ENCODE measurements around the gene CFAP46. TPM values are rescaled to one million over a fixed set of nuclear protein-coding genes. Genes with fewer than 3 reads are reported as not detected.
"Not testable (repeated sequence)": the region's sequence is repeated elsewhere in the genome, so short reads cannot be mapped to it uniquely, and the experiment has no call there.

The CFAP46 gene
- total RNA-seq, 1 donor from 2014 or later: 5.2 TPM

DNA sequence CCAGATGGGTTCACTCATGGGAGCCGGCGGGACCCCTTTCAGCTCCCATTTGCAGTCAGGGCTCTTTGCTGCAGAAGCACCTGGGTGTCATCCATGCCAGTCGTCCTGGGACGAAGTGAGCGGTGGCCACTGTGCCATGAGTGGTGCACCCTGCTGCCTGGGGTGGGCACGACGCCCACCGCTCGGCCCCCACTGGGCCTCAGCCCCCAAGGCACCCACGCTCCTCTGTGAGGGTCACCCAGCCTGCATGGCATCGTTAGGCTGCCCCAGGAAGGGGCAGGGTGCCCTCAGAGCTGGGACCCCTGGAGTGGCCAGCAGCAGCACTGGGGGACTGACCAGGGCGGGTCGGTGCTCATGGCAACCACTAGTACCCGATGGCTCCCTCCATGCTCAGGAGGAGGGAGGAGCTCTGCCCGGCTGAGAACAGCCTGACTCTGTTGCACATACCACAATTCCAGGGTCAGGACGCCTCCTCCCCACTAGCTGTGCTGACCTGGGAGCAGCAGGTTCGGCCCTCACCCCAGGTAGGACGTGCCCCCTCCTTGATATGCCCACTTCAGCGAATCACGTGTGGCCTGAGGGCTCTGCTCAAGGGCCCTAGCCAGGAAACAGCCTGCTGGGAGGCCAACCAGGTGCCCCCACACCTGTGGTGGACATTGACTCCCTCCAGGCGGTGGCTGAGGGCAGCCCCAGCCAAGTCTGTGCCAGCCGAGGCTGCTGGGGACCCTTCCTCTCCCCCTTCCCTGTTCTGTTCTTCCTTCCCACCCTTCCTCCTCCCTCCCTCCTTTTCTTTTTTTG lies 28.5 kb upstream of the CFAP46 start:
- Mint-ChIP-seq H3K27ac (ENCODE audit: unreplicated experiment) (no peak overlapping the region), H3K36me3 (ENCODE audit: unreplicated experiment) (peaks cover under 1% of the 10 kb centered on the region), H3K4me3 (ENCODE audit: unreplicated experiment) (no peak overlapping the region), H3K27me3 (ENCODE audit: unreplicated experiment) (peaks cover 4% of the 10 kb centered on the region), H3K4me1 (ENCODE audit: low read depth, unreplicated experiment) (peaks cover 9% of the 10 kb centered on the region), H3K9me3 (ENCODE audit: unreplicated experiment) (peaks cover 4% of the 10 kb centered on the region)
- peak; percentile 5 for DNase-seq
- TF ChIP-seq, protein P1, sequence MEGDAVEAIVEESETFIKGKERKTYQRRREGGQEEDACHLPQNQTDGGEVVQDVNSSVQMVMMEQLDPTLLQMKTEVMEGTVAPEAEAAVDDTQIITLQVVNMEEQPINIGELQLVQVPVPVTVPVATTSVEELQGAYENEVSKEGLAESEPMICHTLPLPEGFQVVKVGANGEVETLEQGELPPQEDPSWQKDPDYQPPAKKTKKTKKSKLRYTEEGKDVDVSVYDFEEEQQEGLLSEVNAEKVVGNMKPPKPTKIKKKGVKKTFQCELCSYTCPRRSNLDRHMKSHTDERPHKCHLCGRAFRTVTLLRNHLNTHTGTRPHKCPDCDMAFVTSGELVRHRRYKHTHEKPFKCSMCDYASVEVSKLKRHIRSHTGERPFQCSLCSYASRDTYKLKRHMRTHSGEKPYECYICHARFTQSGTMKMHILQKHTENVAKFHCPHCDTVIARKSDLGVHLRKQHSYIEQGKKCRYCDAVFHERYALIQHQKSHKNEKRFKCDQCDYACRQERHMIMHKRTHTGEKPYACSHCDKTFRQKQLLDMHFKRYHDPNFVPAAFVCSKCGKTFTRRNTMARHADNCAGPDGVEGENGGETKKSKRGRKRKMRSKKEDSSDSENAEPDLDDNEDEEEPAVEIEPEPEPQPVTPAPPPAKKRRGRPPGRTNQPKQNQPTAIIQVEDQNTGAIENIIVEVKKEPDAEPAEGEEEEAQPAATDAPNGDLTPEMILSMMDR (IDR thresholded peaks at IDR 0.05; ENCODE audit: partially characterized antibody, unreplicated experiment): no peak

DNA sequence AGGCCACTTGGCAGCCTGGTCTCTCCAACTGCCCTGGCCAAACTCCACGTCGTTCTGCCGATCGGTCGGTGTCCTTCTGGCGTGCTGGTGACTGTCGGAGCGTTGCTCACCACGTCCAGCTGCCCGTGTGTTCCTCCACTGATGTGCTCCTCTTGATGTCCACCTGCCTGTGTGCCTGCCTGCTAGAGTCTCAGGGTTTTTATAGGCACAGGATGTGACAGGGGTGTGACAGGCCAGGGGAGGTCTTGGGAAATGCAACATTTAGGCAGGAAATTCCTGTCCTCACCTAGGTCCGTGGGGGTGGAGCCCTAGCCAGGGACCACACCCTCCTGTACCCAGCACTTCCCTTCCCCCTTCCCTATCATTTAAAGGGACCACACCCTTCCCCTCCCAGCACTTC lies 25.2 kb upstream of the CFAP46 start:
- TF ChIP-seq, protein P1 (IDR thresholded peaks at IDR 0.05; ENCODE audit: partially characterized antibody, unreplicated experiment): no peak
- Mint-ChIP-seq H3K36me3 (ENCODE audit: unreplicated experiment) (peaks cover 6% of the 10 kb centered on the region), H3K27me3 (ENCODE audit: unreplicated experiment) (peaks cover 11% of the 10 kb centered on the region), H3K27ac (ENCODE audit: unreplicated experiment) (peak overlapping the region; percentile 57), H3K9me3 (ENCODE audit: unreplicated experiment) (peaks cover 10% of the 10 kb centered on the region), H3K4me1 (ENCODE audit: low read depth, unreplicated experiment) (peaks cover 15% of the 10 kb centered on the region), H3K4me3 (ENCODE audit: unreplicated experiment) (no peak overlapping the region)
- peak; percentile 9 for DNase-seq

DNA sequence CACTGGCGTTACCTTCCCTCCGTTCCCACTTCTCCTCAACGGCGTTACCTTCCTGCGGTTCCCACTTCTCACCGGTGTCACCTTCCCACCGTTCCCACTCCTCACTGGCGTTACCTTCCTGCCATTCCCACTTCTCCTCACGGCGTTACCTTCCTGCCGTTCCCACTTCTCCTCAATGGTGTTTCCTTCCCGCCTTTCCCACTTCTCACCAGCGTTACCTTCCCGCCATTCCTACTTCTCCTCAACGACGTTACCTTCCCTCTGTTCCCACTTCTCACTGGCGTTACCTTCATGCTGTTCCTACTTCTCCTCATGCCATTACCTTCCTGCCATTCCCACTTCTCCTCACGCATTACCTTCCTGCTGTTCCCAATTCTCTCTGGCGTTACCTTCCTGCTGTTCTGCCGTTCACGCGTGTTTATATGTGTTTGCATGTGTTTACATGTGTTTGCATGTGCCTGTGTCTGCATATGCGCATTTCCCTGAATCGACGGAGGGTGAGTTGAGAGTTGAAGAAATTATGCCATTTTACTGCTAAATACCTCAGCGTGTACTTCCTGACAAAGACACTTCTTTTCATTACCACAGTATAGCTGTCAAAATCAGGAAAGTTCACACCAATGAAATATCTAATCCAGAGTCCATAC lies 23.2 kb upstream of the CFAP46 start:
- Mint-ChIP-seq H3K4me1 (ENCODE audit: low read depth, unreplicated experiment) (peaks cover 15% of the 10 kb centered on the region), H3K4me3 (ENCODE audit: unreplicated experiment) (no peak overlapping the region), H3K9me3 (ENCODE audit: unreplicated experiment) (peaks cover 8% of the 10 kb centered on the region), H3K36me3 (ENCODE audit: unreplicated experiment) (peaks cover 6% of the 10 kb centered on the region), H3K27me3 (ENCODE audit: unreplicated experiment) (peaks cover 7% of the 10 kb centered on the region), H3K27ac (ENCODE audit: unreplicated experiment) (no peak overlapping the region)
- TF ChIP-seq, protein P1 (IDR thresholded peaks at IDR 0.05; ENCODE audit: partially characterized antibody, unreplicated experiment): no peak
- no peak for DNase-seq

DNA sequence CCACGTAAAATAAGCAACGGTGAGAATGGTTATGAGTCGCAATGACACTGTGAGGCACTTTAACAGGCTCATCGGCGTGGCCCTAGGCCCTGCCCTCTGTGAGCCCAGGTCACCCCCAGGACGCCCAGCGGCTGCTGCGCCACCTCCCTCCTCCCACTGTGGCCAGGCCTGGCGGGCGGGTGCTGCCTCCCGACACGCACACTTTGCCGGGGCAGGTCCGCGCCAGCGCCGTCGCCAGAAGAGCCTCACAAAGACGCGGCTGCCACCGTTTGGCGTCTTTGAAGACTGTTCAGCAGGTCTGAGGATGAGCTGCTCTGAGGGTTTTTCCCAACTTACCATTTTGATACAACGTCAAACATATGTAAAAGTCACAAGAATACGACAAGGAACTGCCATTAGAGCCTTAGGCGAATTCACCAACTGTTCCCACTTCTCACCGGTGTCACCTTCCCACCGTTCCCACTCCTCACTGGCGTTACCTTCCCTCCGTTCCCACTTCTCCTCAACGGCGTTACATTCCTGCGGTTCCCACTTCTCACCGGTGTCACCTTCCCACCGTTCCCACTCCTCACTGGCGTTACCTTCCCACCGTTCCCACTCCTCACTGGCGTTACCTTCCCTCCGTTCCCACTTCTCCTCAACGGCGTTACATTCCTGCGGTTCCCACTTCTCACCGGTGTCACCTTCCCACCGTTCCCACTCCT lies 22.5 kb upstream of the CFAP46 start:
- not testable (repeated sequence) for H3K36me3 Mint-ChIP-seq (ENCODE audit: unreplicated experiment); H3K27ac Mint-ChIP-seq (ENCODE audit: unreplicated experiment); H3K4me3 Mint-ChIP-seq (ENCODE audit: unreplicated experiment); H3K27me3 Mint-ChIP-seq (ENCODE audit: unreplicated experiment); H3K9me3 Mint-ChIP-seq (ENCODE audit: unreplicated experiment)
- peak; percentile 4 for DNase-seq
- H3K4me1 Mint-ChIP-seq (ENCODE audit: low read depth, unreplicated experiment): peaks cover 15% of the 10 kb centered on the region

DNA sequence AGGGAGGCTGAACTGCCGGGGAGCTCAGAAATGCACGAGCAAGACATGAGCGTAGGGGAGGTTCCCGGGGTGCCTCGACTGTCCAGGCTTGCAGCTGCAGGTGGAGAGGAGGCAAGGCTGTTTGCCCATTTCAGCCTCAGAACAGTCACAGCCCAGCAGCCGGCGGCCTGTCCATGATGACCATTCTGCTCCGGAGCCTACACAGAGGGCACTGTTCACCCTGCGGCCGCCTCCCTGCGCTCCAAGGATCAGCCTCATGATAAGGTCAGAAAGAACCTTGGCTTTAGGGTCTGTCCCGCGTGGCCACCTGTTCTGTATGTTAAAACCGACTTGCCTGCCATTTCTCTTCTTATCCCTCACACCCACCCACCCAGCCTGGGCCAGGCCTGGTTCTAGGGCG lies 21.9 kb upstream of the CFAP46 start:
- H3K27me3 Mint-ChIP-seq (ENCODE audit: unreplicated experiment): peaks cover 7% of the 10 kb centered on the region
- no peak overlapping the region for H3K4me3 Mint-ChIP-seq (ENCODE audit: unreplicated experiment)
- peaks cover 15% of the 10 kb centered on the region for H3K4me1 Mint-ChIP-seq (ENCODE audit: low read depth, unreplicated experiment)
- H3K9me3 Mint-ChIP-seq (ENCODE audit: unreplicated experiment): peaks cover 8% of the 10 kb centered on the region
- peak; percentile 10 for DNase-seq
- TF ChIP-seq, protein P1 (IDR thresholded peaks at IDR 0.05; ENCODE audit: partially characterized antibody, unreplicated experiment): no peak
- H3K36me3 Mint-ChIP-seq (ENCODE audit: unreplicated experiment): peaks cover 6% of the 10 kb centered on the region
- H3K27ac Mint-ChIP-seq (ENCODE audit: unreplicated experiment): no peak overlapping the region

Measured in glutamatergic neuron (in vitro differentiated cells).